WTC11 (cell line): ENCODE measurements around the gene PCDH9. TPM values are rescaled to one million over a fixed set of nuclear protein-coding genes. Genes with fewer than 3 reads are reported as not detected.

Experiments
- ATAC-seq: fragments of 200-7000 bp; cut with Tn5 transposase; 2 replicates; pipeline ENCODE4 v1.10.0; 2021; ENCODE audit warnings: mild to moderate bottlenecking, moderate library complexity
- CTCF ChIA-PET: fragments of 300-600 bp; sonication (Branson Sonifier 250); formaldehyde crosslinking; loops from one replicate; lab custom pipeline; 2021; ENCODE audit warnings: antibody characterized with exemption; lab: Charles Lee
- POLR2A ChIA-PET: fragments of 350-600 bp; sonication (Branson Sonifier 250); formaldehyde crosslinking; loops from one replicate; lab custom pipeline; 2021; ENCODE audit warnings: antibody characterized with exemption; lab: Charles Lee
- DNase-seq: peaks from one replicate; pipeline ENCODE4 v3.0.0; 2021; ENCODE audit warnings: low spot score
- H3K27ac Mint-ChIP-seq: 2 replicates; pipeline ENCODE4 v1.8.0; 2021; ENCODE audit warnings: mixed read lengths
- H3K27me3 Mint-ChIP-seq: 2 replicates; pipeline ENCODE4 v1.8.0; 2021; ENCODE audit warnings: low read depth, mild to moderate bottlenecking, moderate library complexity, mixed read lengths
- H3K36me3 Mint-ChIP-seq: 2 replicates; pipeline ENCODE4 v1.8.0; 2021; ENCODE audit warnings: mixed read lengths
- H3K4me1 Mint-ChIP-seq: 2 replicates; pipeline ENCODE4 v1.8.0; 2022; ENCODE audit warnings: mixed read lengths
- H3K4me3 Mint-ChIP-seq: 2 replicates; pipeline ENCODE4 v1.8.0; 2021; ENCODE audit warnings: mild to moderate bottlenecking, moderate library complexity, mixed read lengths
- H3K9me3 Mint-ChIP-seq: 2 replicates; pipeline ENCODE4 v1.8.0; 2021; ENCODE audit warnings: mixed read lengths
- CREM ChIP-seq: sonication (generic); formaldehyde crosslinking; IDR thresholded peaks from 2 replicates; pipeline ENCODE4 v1.8.1; 2022; ENCODE audit warnings: mild to moderate bottlenecking, missing genetic modification reagents, moderate library complexity
- EMX1 ChIP-seq: fragments of 250-450 bp; sonication (Bioruptor Pico); IDR thresholded peaks from 2 replicates; pipeline ENCODE4 v1.8.0; 2021; ENCODE audit warnings: mild to moderate bottlenecking
- NFYB ChIP-seq: sonication (generic); formaldehyde crosslinking; conservative IDR thresholded peaks from 2 replicates; pipeline ENCODE4 v1.8.0; 2022; ENCODE audit warnings: low read depth, missing genetic modification reagents
- NR3C1 ChIP-seq: sonication (generic); formaldehyde crosslinking; conservative IDR thresholded peaks from 2 replicates; pipeline ENCODE4 v1.8.1; 2023; ENCODE audit warnings: low read depth, mild to moderate bottlenecking, missing genetic modification reagents
- OVOL2 ChIP-seq: fragments of 250-450 bp; sonication (Bioruptor Pico); IDR thresholded peaks from 2 replicates; pipeline ENCODE4 v1.9.0; 2021; ENCODE audit warnings: mild to moderate bottlenecking, borderline replicate concordance
- SMAD4 ChIP-seq: sonication (generic); formaldehyde crosslinking; IDR thresholded peaks from 2 replicates; pipeline ENCODE4 v1.8.0; 2022; ENCODE audit warnings: mild to moderate bottlenecking, missing genetic modification reagents
- SP1 ChIP-seq: sonication (generic); formaldehyde crosslinking; conservative IDR thresholded peaks from 2 replicates; pipeline ENCODE4 v1.8.1; 2022; ENCODE audit warnings: missing genetic modification reagents
- ZNF121 ChIP-seq: sonication (generic); formaldehyde crosslinking; IDR thresholded peaks from 2 replicates; pipeline ENCODE4 v1.8.0; 2023; ENCODE audit warnings: missing genetic modification reagents
- ZNF396 ChIP-seq: fragments of 250-450 bp; sonication (Bioruptor Pico); IDR thresholded peaks from 2 replicates; pipeline ENCODE4 v1.8.0; 2021; ENCODE audit warnings: mild to moderate bottlenecking, moderate library complexity, borderline replicate concordance
- total RNA-seq: library from RNA; stranded (reverse); gene quantifications from 3 replicates; pipeline ENCODE4 v1.2.3, GENCODE V29; 2021
- TF ChIP-seq, protein P1 (sequence below): sonication (generic); formaldehyde crosslinking; IDR thresholded peaks from 2 replicates; pipeline ENCODE4 v1.8.1; 2023; ENCODE audit warnings: mild to moderate bottlenecking, missing genetic modification reagents
- TF ChIP-seq, protein P2 (sequence below): fragments of 250-450 bp; sonication (Bioruptor Pico); IDR thresholded peaks from 2 replicates; pipeline ENCODE4 v1.8.0; 2021; ENCODE audit warnings: mild to moderate bottlenecking
- TF ChIP-seq, protein P3 (sequence below): sonication (generic); formaldehyde crosslinking; IDR thresholded peaks from 2 replicates; pipeline ENCODE4 v1.8.0; 2023; ENCODE audit warnings: missing genetic modification reagents, mild to moderate bottlenecking, borderline replicate concordance
- TF ChIP-seq, protein P4 (sequence below): fragments of 250-450 bp; sonication (Bioruptor Pico); IDR thresholded peaks from 2 replicates; pipeline ENCODE4 v1.9.0; 2021; ENCODE audit warnings: mild to moderate bottlenecking
- TF ChIP-seq, protein P5 (sequence below): fragments of 250-450 bp; sonication (Bioruptor Pico); IDR thresholded peaks from 2 replicates; pipeline ENCODE4 v2.1.2; 2022; ENCODE audit warnings: mild to moderate bottlenecking, moderate library complexity
- TF ChIP-seq, protein P6 (sequence below): sonication (generic); formaldehyde crosslinking; IDR thresholded peaks from 2 replicates; pipeline ENCODE4 v1.8.1; 2023; ENCODE audit warnings: mild to moderate bottlenecking, missing genetic modification reagents, moderate library complexity
- TF ChIP-seq, protein P7 (sequence below): sonication (generic); formaldehyde crosslinking; IDR thresholded peaks from 2 replicates; pipeline ENCODE4 v1.8.1; 2023; ENCODE audit warnings: mild to moderate bottlenecking, moderate library complexity, missing genetic modification reagents
- TF ChIP-seq, protein P8 (sequence below): sonication (generic); formaldehyde crosslinking; IDR thresholded peaks from 2 replicates; pipeline ENCODE4 v1.8.1; 2023; ENCODE audit warnings: mild to moderate bottlenecking, missing genetic modification reagents
- TF ChIP-seq, protein P9 (sequence below): fragments of 250-450 bp; sonication (Bioruptor Pico); IDR thresholded peaks from 2 replicates; pipeline ENCODE4 v1.9.0; 2021; ENCODE audit warnings: moderate library complexity, mild to moderate bottlenecking, inconsistent platforms, borderline replicate concordance

Gene PCDH9
- total RNA-seq, 1 experiment from 2014 or later = 0.48 TPM

DNA sequence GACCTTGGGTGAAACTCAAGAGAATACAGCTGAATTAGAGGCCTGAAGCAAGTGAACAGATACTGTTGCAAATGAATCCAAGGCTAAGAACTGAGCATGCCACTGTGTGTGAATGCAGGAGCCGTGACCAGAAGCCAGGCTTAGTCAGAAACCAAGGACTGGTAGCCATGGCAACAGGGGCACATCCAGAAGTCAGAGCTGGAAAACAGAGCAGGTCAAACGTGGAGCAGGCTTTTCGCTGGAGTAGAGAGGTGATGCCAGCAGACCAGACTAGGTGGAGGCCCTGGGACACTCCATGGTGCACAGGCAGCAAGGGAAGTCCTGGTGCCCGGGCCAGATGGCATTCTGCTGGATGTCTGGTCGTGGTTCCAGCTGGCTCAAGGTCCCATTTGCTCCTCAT lies 564.1 kb downstream of the PCDH9 start:
- Mint-ChIP-seq H3K9me3 (peaks cover 1% of the 10 kb centered on the region), H3K27me3 (no peaks in the 10 kb centered on the region), H3K4me3 (no peak overlapping the region), H3K36me3 (peaks cover under 1% of the 10 kb centered on the region), H3K4me1 (peaks cover 9% of the 10 kb centered on the region), H3K27ac (no peak overlapping the region)
- ATAC-seq = peak; percentile 67
- ChIA-PET CTCF (no interaction called here), POLR2A (no interaction called here)
- peak; percentile 14 for DNase-seq
- no peak for TF ChIP-seq ZNF121 (CRISPR knock-in tag)
- TF ChIP-seq ZNF396 (CRISPR knock-in tag) = no peak

DNA sequence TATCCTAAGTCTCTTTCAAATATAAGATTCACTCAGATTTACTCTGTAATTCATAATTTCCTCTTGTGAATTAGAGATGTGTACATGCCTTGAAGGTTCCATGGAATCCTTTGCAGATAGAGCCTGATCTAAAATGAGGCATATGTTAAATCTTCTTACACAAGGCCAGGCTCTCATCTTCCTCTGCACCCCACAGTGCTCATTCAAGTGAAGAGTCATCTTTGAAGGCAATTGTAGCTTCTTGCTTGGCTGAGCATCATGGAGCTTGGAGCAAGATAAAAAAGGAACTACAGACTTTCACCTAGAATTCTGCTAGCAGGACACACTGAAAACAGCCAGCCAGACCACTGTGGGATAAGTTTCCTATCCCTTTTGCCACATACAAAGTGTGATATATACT lies 566.4 kb downstream of the PCDH9 start:
- Mint-ChIP-seq H3K27me3 (no peaks in the 10 kb centered on the region), H3K4me3 (no peak overlapping the region), H3K36me3 (no peaks in the 10 kb centered on the region), H3K9me3 (no peaks in the 10 kb centered on the region), H3K27ac (no peak overlapping the region), H3K4me1 (peaks cover 8% of the 10 kb centered on the region)
- ATAC-seq = no peak
- CTCF ChIA-PET = no interaction called here
- POLR2A ChIA-PET = no interaction called here
- DNase-seq = no peak
- TF ChIP-seq, protein P1, sequence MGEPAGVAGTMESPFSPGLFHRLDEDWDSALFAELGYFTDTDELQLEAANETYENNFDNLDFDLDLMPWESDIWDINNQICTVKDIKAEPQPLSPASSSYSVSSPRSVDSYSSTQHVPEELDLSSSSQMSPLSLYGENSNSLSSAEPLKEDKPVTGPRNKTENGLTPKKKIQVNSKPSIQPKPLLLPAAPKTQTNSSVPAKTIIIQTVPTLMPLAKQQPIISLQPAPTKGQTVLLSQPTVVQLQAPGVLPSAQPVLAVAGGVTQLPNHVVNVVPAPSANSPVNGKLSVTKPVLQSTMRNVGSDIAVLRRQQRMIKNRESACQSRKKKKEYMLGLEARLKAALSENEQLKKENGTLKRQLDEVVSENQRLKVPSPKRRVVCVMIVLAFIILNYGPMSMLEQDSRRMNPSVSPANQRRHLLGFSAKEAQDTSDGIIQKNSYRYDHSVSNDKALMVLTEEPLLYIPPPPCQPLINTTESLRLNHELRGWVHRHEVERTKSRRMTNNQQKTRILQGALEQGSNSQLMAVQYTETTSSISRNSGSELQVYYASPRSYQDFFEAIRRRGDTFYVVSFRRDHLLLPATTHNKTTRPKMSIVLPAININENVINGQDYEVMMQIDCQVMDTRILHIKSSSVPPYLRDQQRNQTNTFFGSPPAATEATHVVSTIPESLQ = no peak
- TF ChIP-seq NR3C1 (CRISPR knock-in tag) (no peak), NFYB (CRISPR knock-in tag) (no peak), EMX1 (no peak), ZNF121 (CRISPR knock-in tag) (no peak), CREM (no peak), OVOL2 (no peak), ZNF396 (CRISPR knock-in tag) (no peak), SP1 (no peak), SMAD4 (CRISPR knock-in tag) (no peak)
- TF ChIP-seq, protein P2, sequence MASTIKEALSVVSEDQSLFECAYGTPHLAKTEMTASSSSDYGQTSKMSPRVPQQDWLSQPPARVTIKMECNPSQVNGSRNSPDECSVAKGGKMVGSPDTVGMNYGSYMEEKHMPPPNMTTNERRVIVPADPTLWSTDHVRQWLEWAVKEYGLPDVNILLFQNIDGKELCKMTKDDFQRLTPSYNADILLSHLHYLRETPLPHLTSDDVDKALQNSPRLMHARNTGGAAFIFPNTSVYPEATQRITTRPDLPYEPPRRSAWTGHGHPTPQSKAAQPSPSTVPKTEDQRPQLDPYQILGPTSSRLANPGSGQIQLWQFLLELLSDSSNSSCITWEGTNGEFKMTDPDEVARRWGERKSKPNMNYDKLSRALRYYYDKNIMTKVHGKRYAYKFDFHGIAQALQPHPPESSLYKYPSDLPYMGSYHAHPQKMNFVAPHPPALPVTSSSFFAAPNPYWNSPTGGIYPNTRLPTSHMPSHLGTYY (CRISPR knock-in tag) = no peak
- TF ChIP-seq, protein P3, sequence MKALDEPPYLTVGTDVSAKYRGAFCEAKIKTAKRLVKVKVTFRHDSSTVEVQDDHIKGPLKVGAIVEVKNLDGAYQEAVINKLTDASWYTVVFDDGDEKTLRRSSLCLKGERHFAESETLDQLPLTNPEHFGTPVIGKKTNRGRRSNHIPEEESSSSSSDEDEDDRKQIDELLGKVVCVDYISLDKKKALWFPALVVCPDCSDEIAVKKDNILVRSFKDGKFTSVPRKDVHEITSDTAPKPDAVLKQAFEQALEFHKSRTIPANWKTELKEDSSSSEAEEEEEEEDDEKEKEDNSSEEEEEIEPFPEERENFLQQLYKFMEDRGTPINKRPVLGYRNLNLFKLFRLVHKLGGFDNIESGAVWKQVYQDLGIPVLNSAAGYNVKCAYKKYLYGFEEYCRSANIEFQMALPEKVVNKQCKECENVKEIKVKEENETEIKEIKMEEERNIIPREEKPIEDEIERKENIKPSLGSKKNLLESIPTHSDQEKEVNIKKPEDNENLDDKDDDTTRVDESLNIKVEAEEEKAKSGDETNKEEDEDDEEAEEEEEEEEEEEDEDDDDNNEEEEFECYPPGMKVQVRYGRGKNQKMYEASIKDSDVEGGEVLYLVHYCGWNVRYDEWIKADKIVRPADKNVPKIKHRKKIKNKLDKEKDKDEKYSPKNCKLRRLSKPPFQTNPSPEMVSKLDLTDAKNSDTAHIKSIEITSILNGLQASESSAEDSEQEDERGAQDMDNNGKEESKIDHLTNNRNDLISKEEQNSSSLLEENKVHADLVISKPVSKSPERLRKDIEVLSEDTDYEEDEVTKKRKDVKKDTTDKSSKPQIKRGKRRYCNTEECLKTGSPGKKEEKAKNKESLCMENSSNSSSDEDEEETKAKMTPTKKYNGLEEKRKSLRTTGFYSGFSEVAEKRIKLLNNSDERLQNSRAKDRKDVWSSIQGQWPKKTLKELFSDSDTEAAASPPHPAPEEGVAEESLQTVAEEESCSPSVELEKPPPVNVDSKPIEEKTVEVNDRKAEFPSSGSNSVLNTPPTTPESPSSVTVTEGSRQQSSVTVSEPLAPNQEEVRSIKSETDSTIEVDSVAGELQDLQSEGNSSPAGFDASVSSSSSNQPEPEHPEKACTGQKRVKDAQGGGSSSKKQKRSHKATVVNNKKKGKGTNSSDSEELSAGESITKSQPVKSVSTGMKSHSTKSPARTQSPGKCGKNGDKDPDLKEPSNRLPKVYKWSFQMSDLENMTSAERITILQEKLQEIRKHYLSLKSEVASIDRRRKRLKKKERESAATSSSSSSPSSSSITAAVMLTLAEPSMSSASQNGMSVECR (CRISPR knock-in tag) = no peak
- TF ChIP-seq, protein P4, sequence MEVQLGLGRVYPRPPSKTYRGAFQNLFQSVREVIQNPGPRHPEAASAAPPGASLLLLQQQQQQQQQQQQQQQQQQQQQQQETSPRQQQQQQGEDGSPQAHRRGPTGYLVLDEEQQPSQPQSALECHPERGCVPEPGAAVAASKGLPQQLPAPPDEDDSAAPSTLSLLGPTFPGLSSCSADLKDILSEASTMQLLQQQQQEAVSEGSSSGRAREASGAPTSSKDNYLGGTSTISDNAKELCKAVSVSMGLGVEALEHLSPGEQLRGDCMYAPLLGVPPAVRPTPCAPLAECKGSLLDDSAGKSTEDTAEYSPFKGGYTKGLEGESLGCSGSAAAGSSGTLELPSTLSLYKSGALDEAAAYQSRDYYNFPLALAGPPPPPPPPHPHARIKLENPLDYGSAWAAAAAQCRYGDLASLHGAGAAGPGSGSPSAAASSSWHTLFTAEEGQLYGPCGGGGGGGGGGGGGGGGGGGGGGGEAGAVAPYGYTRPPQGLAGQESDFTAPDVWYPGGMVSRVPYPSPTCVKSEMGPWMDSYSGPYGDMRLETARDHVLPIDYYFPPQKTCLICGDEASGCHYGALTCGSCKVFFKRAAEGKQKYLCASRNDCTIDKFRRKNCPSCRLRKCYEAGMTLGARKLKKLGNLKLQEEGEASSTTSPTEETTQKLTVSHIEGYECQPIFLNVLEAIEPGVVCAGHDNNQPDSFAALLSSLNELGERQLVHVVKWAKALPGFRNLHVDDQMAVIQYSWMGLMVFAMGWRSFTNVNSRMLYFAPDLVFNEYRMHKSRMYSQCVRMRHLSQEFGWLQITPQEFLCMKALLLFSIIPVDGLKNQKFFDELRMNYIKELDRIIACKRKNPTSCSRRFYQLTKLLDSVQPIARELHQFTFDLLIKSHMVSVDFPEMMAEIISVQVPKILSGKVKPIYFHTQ (CRISPR knock-in tag) = no peak
- TF ChIP-seq, protein P5, sequence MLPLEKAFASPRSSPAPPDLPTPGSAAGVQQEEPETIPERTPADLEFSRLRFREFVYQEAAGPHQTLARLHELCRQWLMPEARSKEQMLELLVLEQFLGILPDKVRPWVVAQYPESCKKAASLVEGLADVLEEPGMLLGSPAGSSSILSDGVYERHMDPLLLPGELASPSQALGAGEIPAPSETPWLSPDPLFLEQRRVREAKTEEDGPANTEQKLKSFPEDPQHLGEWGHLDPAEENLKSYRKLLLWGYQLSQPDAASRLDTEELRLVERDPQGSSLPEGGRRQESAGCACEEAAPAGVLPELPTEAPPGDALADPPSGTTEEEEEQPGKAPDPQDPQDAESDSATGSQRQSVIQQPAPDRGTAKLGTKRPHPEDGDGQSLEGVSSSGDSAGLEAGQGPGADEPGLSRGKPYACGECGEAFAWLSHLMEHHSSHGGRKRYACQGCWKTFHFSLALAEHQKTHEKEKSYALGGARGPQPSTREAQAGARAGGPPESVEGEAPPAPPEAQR (CRISPR knock-in tag) = no peak
- TF ChIP-seq, protein P6, sequence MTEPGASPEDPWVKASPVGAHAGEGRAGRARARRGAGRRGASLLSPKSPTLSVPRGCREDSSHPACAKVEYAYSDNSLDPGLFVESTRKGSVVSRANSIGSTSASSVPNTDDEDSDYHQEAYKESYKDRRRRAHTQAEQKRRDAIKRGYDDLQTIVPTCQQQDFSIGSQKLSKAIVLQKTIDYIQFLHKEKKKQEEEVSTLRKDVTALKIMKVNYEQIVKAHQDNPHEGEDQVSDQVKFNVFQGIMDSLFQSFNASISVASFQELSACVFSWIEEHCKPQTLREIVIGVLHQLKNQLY (CRISPR knock-in tag) = no peak
- TF ChIP-seq, protein P7, sequence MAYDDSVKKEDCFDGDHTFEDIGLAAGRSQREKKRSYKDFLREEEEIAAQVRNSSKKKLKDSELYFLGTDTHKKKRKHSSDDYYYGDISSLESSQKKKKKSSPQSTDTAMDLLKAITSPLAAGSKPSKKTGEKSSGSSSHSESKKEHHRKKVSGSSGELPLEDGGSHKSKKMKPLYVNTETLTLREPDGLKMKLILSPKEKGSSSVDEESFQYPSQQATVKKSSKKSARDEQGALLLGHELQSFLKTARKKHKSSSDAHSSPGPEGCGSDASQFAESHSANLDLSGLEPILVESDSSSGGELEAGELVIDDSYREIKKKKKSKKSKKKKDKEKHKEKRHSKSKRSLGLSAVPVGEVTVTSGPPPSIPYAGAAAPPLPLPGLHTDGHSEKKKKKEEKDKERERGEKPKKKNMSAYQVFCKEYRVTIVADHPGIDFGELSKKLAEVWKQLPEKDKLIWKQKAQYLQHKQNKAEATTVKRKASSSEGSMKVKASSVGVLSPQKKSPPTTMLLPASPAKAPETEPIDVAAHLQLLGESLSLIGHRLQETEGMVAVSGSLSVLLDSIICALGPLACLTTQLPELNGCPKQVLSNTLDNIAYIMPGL (CRISPR knock-in tag) = no peak
- TF ChIP-seq, protein P8, sequence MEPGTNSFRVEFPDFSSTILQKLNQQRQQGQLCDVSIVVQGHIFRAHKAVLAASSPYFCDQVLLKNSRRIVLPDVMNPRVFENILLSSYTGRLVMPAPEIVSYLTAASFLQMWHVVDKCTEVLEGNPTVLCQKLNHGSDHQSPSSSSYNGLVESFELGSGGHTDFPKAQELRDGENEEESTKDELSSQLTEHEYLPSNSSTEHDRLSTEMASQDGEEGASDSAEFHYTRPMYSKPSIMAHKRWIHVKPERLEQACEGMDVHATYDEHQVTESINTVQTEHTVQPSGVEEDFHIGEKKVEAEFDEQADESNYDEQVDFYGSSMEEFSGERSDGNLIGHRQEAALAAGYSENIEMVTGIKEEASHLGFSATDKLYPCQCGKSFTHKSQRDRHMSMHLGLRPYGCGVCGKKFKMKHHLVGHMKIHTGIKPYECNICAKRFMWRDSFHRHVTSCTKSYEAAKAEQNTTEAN (CRISPR knock-in tag) = no peak
- TF ChIP-seq, protein P9, sequence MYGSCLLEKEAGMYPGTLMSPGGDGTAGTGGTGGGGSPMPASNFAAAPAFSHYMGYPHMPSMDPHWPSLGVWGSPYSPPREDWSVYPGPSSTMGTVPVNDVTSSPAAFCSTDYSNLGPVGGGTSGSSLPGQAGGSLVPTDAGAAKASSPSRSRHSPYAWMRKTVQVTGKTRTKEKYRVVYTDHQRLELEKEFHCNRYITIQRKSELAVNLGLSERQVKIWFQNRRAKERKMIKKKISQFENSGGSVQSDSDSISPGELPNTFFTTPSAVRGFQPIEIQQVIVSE (CRISPR knock-in tag) = no peak
